ENCODE results near the gene MARVELD3.
"Not testable (repeated sequence)": the region's sequence is repeated elsewhere in the genome, so short reads cannot be mapped to it uniquely, and the experiment has no call there.

MARVELD3 gene

DNA sequence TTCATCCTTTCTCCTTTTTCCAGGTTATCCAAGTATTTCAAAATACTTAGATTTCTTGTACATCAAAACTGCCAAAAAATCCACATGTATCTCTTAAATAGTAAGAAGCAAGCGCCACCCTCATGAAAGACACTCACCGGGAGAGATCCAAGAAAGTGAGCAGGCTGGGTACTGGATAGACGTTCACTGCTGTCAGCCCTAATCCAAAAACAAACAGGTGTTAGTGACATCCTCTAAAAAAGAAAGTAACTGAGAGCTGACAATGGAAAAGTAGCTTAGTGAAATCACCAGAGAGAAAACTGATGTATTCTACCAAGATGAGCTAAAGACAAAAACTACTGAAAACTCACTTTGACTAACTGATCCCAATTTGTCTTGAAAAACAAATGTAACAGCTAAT lies 46.1 kb downstream of the MARVELD3 start:
- DNase-seq (ENCODE audit: low spot score) = no peak

DNA sequence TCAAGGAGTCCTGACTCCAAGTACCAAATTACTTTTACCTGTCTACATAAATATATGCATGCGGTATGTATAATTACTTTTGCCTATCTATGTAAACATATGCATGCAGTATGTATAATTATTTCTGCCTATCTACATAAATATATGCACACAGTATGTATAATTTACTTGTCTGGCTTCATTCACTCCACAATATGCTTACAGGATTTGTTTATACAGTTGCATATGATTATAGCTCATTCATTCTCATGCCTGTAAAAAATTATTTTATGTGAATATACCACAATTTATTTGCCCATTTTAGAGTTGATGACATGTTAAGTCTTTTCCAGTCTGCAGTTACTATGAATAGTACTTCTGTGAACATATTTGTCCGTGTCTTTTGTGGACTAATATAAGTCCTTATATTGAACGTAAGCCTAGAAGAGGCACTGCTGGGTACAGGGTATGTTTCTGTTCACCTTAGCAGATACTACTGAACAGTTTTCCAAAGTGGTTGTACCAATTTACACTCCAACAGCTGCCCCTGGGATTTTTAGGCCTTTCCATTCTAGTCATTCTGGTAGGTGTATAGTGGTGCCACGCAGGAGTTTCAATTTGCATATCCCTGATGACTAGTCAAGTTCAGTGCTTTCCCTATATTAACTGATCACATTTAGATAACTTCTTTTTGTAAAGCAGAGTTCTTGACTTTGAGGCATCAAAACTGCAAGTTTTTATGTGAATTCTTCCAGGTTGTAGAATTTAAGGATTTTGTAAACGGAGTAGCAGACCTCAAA lies 47.0 kb downstream of the MARVELD3 start:
- DNase-seq (ENCODE audit: low spot score) = no peak

DNA sequence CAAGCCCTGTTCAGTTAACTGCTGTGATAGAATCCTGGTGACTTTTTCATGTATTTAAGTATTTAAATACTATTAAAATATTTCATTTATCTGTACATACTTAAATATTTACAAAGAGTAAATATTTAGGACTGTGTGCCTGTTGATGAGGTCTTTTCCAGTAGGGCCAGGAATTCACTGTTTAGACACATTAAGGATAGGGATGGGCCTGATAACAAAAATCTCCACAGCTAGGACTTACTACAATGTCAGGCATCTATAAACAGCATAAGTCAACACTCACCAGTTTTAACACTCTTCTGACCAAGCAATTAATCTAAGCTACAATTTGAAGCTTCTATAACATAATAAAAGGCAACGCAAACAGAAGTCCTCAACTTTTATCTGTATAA lies 47.6 kb downstream of the MARVELD3 start:
- no peak for DNase-seq (ENCODE audit: low spot score)

DNA sequence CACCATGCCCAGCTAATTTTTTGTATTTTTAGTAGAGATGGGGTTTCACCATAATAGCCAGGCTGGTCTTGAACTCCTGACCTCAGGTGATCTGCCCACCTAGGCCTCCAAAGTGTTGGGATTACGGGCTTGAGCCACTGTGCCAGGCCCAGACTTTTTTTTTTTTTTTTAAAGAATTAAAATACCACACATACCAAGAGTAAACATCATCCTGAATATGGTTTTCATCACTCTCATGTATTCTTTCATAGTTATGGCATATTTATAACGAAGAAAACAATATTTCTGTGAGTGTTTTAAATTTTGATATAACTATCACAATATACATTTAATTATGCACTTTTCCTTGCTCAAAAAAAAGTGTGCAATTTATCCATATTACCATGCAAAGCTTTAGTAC lies 48.2 kb downstream of the MARVELD3 start:
- DNase-seq (ENCODE audit: low spot score) = no peak

DNA sequence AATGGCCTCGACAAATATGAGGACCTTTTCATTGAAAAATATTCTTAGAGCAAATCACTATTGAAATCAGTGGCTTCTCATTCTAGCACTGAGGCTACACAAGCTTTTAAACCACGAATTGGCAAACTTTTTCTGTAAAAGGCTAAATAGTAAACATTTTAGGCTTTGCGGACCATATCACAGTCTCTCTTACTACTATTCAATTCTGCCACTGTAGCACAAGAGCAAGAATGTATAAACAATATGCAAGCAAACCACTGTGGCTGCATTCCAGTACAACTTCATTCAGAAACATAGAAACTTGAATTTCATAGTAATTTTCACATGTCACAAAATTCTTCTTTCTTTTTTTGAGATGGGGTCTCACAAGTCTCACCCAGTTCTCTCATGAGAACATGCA lies 49.4 kb downstream of the MARVELD3 start:
- DNase-seq (ENCODE audit: low spot score) = no peak

DNA sequence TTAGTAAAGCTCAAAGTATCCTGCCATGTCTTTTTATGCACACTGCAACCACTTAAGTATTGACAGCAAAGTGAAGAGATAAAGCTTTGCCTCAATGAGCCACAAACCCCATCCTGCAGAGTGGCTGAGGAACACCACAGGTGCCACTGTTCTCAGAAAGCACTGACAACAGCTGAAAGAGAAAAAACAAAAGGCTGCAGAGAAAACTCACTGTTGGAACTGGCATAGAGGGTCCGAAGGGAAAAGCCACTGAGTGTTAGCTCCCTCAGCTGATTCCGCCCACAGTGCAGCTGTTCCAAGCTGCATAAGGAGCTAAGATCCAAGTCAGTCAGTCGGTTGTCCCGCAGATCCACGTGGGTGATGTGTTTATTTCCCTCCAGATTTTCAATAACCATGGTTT lies 50.3 kb downstream of the MARVELD3 start:
- DNase-seq (ENCODE audit: low spot score) = no peak

DNA sequence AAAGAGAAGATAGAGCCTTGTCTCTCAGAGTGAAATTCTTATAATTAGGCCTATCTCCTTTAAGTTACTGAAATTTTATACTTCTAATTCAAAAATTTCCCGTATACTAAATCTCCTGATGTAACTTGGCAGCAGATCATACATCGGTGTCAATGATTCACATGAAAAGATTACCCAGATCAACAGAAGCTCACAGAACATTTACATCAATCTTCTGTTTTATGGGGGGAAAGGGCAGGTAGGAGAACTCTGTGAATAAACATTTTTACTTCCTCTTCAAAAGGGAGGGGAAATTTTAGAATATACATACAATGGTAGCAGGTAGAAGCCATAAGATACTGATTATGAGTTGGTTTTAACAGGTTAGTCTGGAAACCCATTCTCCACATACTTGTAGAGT lies 55.4 kb downstream of the MARVELD3 start:
- DNase-seq (ENCODE audit: low spot score) = no peak

DNA sequence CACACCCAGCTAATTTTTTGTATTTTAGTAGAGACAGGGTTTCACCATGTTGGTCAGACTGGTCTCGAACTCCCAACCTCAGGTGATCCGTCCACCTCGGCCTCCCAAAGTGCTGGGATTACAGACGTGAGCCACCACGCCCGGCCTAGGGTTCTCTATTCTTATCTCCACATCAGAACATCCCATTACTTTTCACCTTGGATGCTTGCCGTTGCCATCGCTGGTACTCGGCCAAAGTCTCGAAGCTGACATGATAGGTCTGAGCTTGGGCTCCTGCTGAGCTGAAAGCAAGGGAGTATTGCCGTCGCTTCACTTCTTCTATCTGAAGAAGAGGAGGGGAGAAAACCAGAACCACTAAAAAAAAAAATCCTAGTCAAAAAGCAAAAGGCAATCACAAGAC lies 58.3 kb downstream of the MARVELD3 start:
- not testable (repeated sequence) for DNase-seq (ENCODE audit: low spot score)

Data from kidney tubule cell (primary cell).